HG03565 (cell line): ENCODE measurements around the gene HS3ST4.

Source experiments
- ATAC-seq: cut with Tn5 transposase; IDR thresholded peaks from one replicate; pipeline ENCODE4 v1.9.1; 2021; ENCODE audit warnings: mild to moderate bottlenecking, moderate library complexity; ENCODE audit not compliant: unreplicated experiment

The HS3ST4 gene

GRCh38 chr16:25886598-25886997 is 194.8 kb downstream of the HS3ST4 start:
- ATAC-seq = no peak

DNA sequence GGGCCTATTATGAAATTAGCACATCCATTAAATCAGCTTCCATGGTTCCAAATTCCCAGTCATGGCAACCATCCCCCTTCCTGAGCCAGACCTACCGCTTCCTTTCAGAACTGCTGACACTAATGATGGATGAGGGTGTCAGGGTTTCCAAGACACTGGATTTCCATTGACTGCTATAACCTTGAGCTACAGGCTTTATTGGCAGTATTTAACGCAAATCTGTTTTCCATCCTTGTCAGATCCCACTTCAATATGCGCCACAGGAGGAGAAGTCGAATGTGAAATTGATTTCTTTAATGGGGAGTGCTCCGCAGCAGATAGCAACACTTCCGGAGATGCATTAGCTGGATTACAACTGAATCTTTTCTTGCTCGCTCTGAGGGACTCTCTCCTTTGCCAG is 197.1 kb downstream of the HS3ST4 start:
- no peak for ATAC-seq

DNA sequence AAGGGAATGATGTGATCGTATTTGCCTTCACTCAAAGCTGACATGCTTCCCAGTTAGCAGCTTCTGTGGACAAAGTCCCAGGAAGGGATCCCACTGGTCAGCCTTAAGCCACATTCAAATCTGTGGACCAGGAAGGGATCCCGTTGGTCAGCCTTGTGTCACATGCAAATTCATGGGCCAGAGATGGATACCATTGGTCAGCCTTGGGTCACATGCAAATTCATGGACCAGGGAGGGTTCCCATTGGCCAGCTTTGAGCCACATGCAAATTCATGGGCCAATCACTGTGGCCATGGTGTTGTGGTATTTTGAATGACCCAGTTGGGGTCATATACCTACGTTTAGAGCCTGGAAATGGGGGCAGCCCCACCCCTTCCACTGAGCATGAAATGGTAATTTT is 201.6 kb downstream of the HS3ST4 start:
- no peak for ATAC-seq

DNA sequence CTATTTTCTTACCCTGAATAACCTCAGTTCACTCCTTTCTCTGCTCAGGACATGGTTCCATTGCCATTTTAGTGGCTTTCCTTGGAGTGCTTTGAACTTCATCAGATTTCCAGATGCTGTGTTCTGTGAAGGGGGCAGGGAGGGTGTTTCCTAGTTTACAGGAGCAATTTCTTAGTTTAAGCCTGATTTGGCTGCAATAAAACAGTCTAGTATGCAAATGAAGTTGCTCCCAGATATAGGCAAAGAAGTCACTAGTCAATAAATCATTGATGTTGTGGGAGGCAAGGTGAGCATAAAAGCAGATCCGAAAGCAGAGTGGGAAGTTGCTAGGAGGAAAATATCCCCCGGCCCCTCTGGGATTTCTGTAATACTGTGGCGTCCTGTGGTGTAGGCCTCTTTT is 202.3 kb downstream of the HS3ST4 start:
- no peak for ATAC-seq

GRCh38 chr16:25895380-25895779 is 203.6 kb downstream of the HS3ST4 start:
- ATAC-seq = no peak

DNA sequence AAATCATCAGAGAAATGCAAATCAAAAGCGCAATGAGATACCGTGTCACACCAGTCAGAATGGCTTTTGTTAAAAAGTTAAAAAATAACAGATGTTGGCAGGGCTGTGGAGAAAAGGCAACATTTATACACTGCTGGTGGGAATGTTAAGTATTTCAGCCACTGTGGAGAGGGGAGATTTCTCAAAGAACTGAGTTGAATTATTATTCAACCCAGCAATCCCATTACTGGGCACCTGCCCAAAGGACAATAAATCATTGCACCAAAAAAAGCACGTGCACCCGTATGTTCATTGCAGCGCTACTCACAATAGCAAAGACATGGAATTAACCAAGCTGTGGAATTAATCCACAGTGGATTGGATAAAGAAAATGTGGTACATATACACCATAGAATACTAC is 204.7 kb downstream of the HS3ST4 start:
- no peak for ATAC-seq

GRCh38 chr16:25897702-25898101 is 205.9 kb downstream of the HS3ST4 start:
- ATAC-seq = no peak

GRCh38 chr16:25905810-25906209 is 214.1 kb downstream of the HS3ST4 start:
- no peak for ATAC-seq

DNA sequence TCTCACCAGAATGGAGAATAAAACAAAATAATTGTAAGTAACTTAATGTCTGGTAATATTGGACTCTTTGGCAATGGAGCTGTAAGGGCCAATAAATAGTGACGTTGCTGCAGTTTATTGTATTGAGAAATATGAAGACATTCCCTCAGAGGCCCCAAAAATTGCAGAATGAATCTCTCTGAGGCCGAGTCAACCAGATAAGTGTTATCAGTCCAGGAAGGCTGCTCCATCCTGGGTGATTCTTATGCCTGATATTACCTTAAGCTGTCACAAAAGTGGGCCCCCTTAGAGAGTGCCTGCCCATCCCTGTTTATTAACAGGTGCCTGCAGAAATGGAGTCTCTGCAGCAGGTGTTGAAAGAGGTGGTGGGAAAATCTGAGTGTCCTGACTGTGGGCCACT is 219.2 kb downstream of the HS3ST4 start:
- ATAC-seq = no peak

DNA sequence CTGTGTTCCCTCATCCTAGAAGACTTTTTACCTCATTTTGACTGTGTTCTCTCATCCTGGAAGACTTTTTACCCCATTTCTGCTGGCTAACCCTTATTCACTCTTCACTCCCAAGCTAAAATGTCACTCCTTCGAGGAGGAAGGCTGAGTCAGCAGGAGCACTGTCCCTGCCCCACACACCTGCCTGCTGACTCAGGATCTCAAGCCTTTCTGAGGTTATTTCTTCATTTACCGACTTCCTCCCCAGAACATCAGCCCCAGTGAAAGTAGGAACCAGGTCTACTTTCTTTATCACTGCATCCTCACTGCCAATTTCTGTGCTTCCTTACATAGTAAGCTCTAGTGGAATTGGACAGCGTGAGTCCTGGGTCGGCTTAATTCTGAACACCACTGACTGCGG is 220.6 kb downstream of the HS3ST4 start:
- no peak for ATAC-seq

DNA sequence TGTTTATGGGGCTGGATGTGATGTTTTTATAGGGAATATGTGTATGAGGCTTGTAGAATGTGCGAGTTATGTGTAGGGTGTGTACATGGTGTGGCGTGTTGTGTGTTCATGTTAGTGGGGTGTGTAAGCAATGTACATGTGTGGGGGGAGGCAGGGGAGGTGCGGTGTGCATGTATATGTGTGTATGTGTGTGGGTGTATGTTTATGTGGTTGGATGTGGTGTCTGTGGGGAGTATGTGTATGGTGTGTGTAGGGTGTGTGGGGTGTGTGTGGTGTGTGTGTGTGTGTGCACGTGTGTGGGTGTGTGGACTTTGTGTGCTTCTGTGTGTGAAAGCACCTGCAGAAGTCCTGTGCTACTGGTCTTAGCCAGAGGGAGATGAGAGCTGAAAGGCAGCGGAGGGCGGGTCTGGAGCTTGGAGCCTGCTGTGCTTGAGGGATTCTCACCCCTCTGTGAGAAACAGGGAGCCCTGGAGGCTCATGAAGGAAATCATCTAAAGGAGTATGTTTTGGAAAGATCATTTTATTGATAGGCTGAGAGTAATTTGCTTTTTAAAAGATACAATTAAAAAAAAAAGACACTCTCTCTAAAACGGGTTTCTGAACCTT is 222.7 kb downstream of the HS3ST4 start:
- ATAC-seq = no peak

GRCh38 chr16:25916037-25916436 is 224.3 kb downstream of the HS3ST4 start:
- ATAC-seq = no peak

DNA sequence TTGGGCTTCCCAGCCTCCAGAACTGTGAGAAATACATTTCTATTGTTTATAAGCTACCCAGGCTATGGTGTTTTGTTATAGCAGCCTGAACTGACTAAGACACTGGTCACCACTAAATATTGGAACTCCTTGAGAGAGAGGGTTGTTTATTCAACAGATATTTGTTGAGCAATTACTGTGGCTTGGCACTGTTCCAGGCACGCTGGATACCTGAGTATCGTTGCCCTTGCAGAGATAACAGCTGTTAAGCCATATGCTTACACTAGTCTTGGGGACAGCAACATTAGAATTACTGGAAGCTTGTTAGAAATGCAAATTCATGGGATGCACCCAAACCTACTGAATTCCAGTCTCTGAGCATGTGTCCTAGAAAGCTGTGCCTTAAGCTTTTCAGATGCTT is 230.7 kb downstream of the HS3ST4 start:
- no peak for ATAC-seq

- no peak for ATAC-seq
These were observed 233.7 kb downstream of the HS3ST4 start for GRCh38 chr16:25925421-25925820.

DNA sequence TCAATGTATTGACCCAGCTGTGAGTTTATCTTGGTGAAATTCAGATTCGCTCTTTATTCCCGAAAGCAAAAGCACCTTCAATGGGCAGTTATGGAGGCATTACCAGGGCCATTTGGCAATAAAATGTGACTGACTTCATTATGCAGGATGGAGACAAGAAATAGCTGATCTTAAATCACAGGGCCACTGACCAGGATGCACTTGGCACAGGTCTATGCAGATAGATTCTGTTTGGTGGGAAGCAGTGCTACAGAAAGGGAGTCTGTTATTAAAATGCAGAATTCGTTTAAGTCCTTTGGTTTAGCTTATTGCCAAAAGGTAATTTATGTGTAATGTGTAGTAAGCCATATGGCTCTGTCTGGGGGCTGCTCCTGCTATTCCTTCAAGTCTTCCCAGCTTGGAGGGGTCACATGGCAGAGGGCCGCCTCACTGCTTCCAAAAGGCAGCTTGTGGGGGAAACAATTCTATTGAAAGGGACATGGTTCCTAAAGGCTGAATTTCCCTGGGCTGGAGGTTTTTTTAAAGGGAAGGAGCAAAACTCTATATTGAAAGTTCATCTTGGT is 239.8 kb downstream of the HS3ST4 start:
- ATAC-seq = no peak

- ATAC-seq = no peak
These were observed 250.2 kb downstream of the HS3ST4 start for GRCh38 chr16:25941800-25942499.

GRCh38 chr16:25950586-25951281 is 259.0 kb downstream of the HS3ST4 start:
- ATAC-seq = no peak

DNA sequence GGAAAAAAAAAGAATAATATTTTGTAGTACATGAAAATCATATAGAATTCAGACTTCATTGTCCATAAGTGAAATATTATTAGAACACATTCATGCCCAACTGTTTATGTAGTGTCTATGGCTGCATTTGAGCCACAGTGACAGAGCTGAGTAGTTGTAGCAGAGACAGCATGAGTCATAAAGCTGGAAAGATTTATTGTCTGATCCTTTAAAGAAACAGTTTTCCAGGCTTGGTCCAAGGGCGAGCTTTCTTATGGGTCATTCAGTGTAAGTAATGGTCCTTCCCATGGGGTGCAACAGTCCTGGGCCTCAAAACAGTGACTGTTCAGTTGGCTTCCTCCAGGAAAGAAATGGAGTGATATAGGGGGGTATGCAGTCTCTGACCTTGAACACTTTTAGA is 260.2 kb downstream of the HS3ST4 start:
- ATAC-seq = no peak

- ATAC-seq = no peak
These were observed 261.2 kb downstream of the HS3ST4 start for GRCh38 chr16:25952983-25953382.

GRCh38 chr16:25957707-25958106 is 265.9 kb downstream of the HS3ST4 start:
- no peak for ATAC-seq

DNA sequence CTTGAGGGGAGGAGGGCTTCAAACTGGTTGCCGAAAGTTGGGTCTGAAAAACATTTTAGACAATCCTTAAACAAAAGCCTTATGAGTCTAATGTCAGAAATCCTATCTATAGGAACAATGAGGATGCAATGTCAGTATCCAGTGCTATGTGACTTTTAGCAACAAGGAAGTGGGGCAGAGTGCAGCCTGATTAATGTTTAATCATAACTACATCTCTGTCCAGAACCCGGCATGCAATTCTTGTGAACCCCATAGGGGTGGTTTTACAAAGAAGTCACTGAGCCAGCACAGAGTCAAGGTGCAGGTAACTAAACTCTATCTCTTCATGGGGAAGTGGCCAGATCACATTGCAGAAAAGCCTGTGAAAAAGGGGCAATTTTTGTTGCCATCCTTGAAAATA is 267.5 kb downstream of the HS3ST4 start:
- no peak for ATAC-seq
